ENCODE data around the gene MPZL1.

Gene MPZL1

DNA sequence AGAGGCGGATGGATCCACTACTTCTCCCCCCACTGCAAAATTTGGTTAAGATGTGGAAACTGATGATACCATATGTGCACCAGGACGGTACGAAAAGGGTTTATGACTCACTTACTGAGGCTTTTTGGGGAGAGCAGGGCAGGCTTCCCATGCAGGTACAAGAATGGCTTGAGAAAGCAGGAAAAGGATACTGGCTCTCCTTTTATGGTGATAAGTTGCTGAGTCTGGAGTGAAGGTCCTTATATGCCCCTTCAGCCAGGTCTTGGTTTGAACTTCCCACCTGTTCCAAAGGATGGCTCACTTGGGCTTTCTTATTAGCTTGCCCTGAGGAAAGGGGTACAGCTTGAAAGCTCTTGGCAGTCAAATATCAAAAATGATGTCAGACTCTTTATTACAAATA, 23.1 kb downstream of the MPZL1 start:
- H3K36me3 ChIP-seq, result no peaks in the 10 kb centered on the region
- no peak for DNase-seq
- TF ChIP-seq, protein P1, sequence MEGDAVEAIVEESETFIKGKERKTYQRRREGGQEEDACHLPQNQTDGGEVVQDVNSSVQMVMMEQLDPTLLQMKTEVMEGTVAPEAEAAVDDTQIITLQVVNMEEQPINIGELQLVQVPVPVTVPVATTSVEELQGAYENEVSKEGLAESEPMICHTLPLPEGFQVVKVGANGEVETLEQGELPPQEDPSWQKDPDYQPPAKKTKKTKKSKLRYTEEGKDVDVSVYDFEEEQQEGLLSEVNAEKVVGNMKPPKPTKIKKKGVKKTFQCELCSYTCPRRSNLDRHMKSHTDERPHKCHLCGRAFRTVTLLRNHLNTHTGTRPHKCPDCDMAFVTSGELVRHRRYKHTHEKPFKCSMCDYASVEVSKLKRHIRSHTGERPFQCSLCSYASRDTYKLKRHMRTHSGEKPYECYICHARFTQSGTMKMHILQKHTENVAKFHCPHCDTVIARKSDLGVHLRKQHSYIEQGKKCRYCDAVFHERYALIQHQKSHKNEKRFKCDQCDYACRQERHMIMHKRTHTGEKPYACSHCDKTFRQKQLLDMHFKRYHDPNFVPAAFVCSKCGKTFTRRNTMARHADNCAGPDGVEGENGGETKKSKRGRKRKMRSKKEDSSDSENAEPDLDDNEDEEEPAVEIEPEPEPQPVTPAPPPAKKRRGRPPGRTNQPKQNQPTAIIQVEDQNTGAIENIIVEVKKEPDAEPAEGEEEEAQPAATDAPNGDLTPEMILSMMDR (IDR thresholded peaks at IDR 0.05; ENCODE audit: low read depth, low read length), result no peak
- H3K9me3 ChIP-seq, result no peaks in the 10 kb centered on the region
- no peaks in the 10 kb centered on the region for H3K27me3 ChIP-seq
- no peak overlapping the region for H3K4me3 ChIP-seq (ENCODE audit: low read depth, low read length)
- H3K4me1 ChIP-seq, result no peaks in the 10 kb centered on the region

DNA sequence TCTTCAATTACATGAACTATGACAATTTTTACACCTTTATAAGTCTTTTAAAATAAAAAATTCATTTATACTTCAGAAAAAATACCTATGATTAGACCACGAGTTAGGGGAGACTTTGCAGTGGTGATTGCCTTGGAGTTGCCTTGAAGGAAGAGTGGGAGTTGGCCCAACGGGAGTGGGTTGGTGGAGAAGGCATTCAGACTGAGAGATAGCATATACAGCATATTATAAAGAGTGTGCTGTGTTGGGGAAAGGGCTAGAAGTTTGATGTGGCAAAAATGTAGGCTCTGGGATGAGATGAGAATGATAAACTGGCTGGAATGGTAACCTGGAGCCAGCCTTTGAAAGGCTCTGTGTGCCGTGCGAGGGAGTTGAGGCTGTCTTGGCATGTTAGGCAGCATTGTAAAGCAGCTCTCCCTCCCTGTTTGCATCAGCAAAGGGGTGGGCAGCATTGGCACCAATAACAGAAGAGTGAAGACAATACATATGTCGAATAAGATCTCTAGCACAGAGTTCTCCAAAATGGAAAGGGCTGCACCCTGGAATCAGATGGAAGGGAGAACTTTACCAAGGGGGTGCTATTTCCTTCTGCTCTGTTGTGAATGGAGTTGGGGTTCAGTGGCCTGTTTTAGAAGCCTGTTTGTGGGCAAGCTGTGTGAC, 24.4 kb downstream of the MPZL1 start:
- Histone ChIP-seq H3K4me3 (ENCODE audit: low read depth, low read length) (no peak overlapping the region), H3K4me1 (no peaks in the 10 kb centered on the region; the same call in 1 of the 2 replicates), H3K27me3 (no peaks in the 10 kb centered on the region), H3K9me3 (no peaks in the 10 kb centered on the region), H3K36me3 (no peaks in the 10 kb centered on the region)
- no peak for DNase-seq
- TF ChIP-seq, protein P1 (IDR thresholded peaks at IDR 0.05; ENCODE audit: low read depth, low read length), result no peak

DNA sequence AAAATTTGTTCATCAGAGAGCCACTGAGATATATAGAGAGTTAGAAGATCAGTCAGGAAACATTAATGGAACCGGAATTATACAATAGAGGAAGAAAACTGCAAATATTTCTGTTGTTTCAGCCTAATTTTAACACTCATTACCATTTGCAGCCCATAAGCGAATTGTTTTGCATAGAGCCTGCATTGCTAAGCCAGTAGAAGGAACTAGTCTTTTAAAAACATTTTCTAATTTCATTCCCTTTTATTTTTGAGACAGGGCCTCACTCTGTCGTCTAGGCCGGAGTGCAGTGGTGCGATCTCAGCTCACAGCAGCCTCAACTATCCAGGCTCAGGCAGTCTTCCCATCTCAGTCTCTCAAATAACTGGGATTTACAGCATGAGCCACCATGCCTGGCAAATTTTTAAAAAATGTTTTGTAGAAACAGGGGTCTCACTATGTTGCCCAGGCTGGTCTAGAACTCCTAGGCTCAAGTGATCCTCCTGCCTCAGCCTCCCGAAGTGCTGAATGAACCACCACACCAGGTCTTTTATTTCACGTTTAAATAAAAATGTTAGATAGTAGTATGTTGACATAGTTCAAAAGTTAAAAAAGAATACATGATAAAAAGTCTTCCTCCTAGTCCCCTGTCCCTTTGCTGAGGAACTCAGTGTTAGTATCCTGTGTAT, 25.3 kb downstream of the MPZL1 start:
- H3K4me1 ChIP-seq, result no peaks in the 10 kb centered on the region; the same call in 1 of the 2 replicates
- H3K9me3 ChIP-seq, result no peaks in the 10 kb centered on the region
- H3K36me3 ChIP-seq, result no peaks in the 10 kb centered on the region
- no peak for DNase-seq
- TF ChIP-seq, protein P1 (IDR thresholded peaks at IDR 0.05; ENCODE audit: low read depth, low read length), result no peak
- H3K4me3 ChIP-seq (ENCODE audit: low read depth, low read length), result no peak overlapping the region
- no peaks in the 10 kb centered on the region for H3K27me3 ChIP-seq

DNA sequence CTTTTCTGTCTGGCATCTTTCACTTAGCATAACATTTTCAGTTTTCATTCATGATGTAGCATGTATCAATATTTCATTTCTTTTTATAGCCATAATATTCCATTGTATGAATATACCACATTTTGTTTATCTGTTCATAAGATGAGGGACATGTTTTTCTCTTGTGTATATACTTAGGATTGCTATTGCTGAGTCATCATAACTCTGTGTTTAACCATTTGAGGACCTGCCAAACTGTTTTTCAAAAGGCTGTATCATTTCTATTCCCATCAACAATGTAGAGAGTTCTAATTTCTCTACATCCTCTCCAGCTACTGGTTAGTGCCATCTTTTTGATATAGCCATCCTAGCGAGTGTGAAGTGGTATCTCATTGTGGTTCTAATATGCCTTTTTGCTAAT, 26.2 kb downstream of the MPZL1 start:
- H3K9me3 ChIP-seq, result no peaks in the 10 kb centered on the region
- DNase-seq, result no peak
- H3K27me3 ChIP-seq, result no peaks in the 10 kb centered on the region
- TF ChIP-seq, protein P1 (IDR thresholded peaks at IDR 0.05; ENCODE audit: low read depth, low read length), result no peak
- no peaks in the 10 kb centered on the region; the same call in 1 of the 2 replicates for H3K4me1 ChIP-seq
- H3K36me3 ChIP-seq, result no peaks in the 10 kb centered on the region
- no peak overlapping the region for H3K4me3 ChIP-seq (ENCODE audit: low read depth, low read length)

DNA sequence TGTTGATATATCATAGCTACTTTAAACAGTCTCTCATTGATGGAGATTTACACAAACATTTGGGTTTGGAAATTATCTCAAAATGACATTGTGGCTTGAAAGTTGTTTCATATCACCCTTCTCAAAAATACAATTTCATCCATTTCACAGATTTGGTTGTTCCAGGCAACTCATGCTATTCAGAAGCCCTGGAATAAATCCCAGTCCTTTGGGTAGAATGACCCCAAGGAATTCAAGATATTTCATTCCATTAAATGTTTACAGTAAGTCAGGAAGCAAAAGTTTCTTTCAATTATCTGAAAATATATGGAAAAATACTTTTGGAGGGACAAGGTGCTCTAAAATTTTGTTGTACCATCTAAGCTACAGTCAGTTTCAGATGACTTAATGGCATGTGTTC, 27.1 kb downstream of the MPZL1 start:
- Histone ChIP-seq H3K36me3 (no peaks in the 10 kb centered on the region), H3K27me3 (no peaks in the 10 kb centered on the region), H3K4me3 (ENCODE audit: low read depth, low read length) (no peak overlapping the region), H3K4me1 (no peaks in the 10 kb centered on the region; the same call in 1 of the 2 replicates), H3K9me3 (no peaks in the 10 kb centered on the region)
- no peak for DNase-seq
- TF ChIP-seq, protein P1 (IDR thresholded peaks at IDR 0.05; ENCODE audit: low read depth, low read length), result no peak

DNA sequence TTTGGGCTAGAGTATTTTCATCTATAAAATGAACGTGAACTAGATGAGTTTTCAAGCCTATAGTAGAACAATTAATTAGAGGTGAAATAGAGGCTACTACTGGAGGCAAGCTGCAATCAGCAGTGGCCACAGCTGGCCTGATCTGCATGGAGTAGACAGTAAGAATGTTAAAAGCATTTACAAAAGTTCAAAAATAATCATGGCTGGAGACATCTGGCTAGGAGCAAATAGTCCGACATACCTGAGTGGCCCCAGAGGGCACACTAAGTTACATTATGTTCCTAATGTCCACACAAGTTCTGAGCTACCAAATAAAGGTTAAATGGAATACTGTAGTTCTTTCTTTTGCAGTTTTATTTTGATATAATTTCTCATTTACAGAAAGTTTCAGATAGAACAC, 28.0 kb downstream of the MPZL1 start:
- DNase-seq, result no peak
- TF ChIP-seq, protein P1 (IDR thresholded peaks at IDR 0.05; ENCODE audit: low read depth, low read length), result no peak
- no peaks in the 10 kb centered on the region; the same call in 1 of the 2 replicates for H3K4me1 ChIP-seq
- H3K9me3 ChIP-seq, result no peaks in the 10 kb centered on the region
- no peak overlapping the region for H3K4me3 ChIP-seq (ENCODE audit: low read depth, low read length)
- no peaks in the 10 kb centered on the region for H3K27me3 ChIP-seq
- H3K36me3 ChIP-seq, result no peaks in the 10 kb centered on the region
